H1 (cell line): ENCODE measurements around the gene TEX47. TPM values are rescaled to one million over a fixed set of nuclear protein-coding genes. Genes with fewer than 3 reads are reported as not detected.

Source experiments
- CTCF ChIA-PET: fragments of 300-600 bp; sonication (Branson Sonifier 250); formaldehyde crosslinking; loops from one replicate; lab custom pipeline; 2021; ENCODE audit not compliant: partially characterized antibody; lab: Charles Lee
- POLR2A ChIA-PET: fragments of 300-600 bp; sonication (Branson Sonifier 250); formaldehyde crosslinking; loops from one replicate; lab custom pipeline; 2021; ENCODE audit warnings: inconsistent platforms; ENCODE audit not compliant: partially characterized antibody; lab: Charles Lee
- DNase-seq, 2 experiments: peaks; one replicate each; pipeline versions ENCODE4 v3.0.0 to v3.0.0-alpha.2; 2010 to 2022; ENCODE audit warnings: low spot score in 2 of 2, low read depth in 1 of 2, mixed read lengths in 1 of 2
- FAIRE-seq: peaks from 2 replicates; lab custom pipeline; 2011; peaks lifted over from hg19 to GRCh38; lab: Jason Lieb, UNC
- H2AFZ ChIP-seq: 2 replicates; pipeline ENCODE4 v1.8.1; 2012; ENCODE audit warnings: low read length, inconsistent platforms
- H2AK5ac ChIP-seq: 2 replicates; pipeline ENCODE4 v1.6.1; 2013; ENCODE audit warnings: low read depth, low read length
- H2BK120ac ChIP-seq: replicated peaks from 2 replicates; pipeline ENCODE3; 2013; ENCODE audit warnings: low read depth, low read length, inconsistent platforms
- H2BK12ac ChIP-seq: 2 replicates; pipeline ENCODE4 v1.6.1; 2013; ENCODE audit warnings: low read depth, low read length
- H2BK15ac ChIP-seq: 2 replicates; pipeline ENCODE4 v1.6.1; 2013; ENCODE audit warnings: low read length
- H2BK20ac ChIP-seq: 2 replicates; pipeline ENCODE4 v1.6.1; 2013; ENCODE audit warnings: low read length
- H2BK5ac ChIP-seq: 2 replicates; pipeline ENCODE4 v1.6.1; 2013; ENCODE audit warnings: low read depth, low read length
- H3K14ac ChIP-seq: 2 replicates; pipeline ENCODE4 v1.6.1; 2013; ENCODE audit warnings: inconsistent platforms; ENCODE audit not compliant: insufficient read length
- H3K18ac ChIP-seq: 2 replicates; pipeline ENCODE4 v1.6.1; 2013; ENCODE audit warnings: low read length; ENCODE audit errors: extremely low read depth
- H3K23ac ChIP-seq: 2 replicates; pipeline ENCODE4 v1.6.1; 2013; ENCODE audit warnings: inconsistent platforms; ENCODE audit not compliant: insufficient read length
- H3K23me2 ChIP-seq: 2 replicates; pipeline ENCODE4 v1.6.1; 2013; ENCODE audit warnings: low read depth, low read length
- H3K27ac ChIP-seq: 2 replicates; pipeline ENCODE4 v1.6.1; 2011; ENCODE audit warnings: low read depth, low read length, inconsistent platforms
- H3K27me3 ChIP-seq, 4 experiments: replicated peaks in 1 of 4; 1 replicate in 1 of 4; 2 replicates in 3 of 4; pipeline versions ENCODE4 v1.6.1 to v1.8.1; 2011 to 2013; ENCODE audit warnings: low read length in 3 of 4, mild to moderate bottlenecking in 3 of 4, inconsistent platforms in 2 of 4, mixed read lengths in 2 of 4, moderate library complexity in 1 of 4; ENCODE audit not compliant: control insufficient read depth in 3 of 4, insufficient read depth in 3 of 4; ENCODE audit errors: extremely low read depth in 1 of 4
- H3K36me3 ChIP-seq, 4 experiments: 2 replicates each; pipeline versions ENCODE4 v1.6.1 to v1.8.1; 2011 to 2013; ENCODE audit warnings: mild to moderate bottlenecking in 4 of 4, low read length in 3 of 4, moderate library complexity in 2 of 4, control low read depth in 1 of 4, inconsistent platforms in 1 of 4; ENCODE audit not compliant: insufficient read depth in 4 of 4, control insufficient read depth in 2 of 4
- H3K4ac ChIP-seq: replicated peaks from 2 replicates; pipeline ENCODE3; 2013; ENCODE audit warnings: low read length, low read depth, mixed read lengths, inconsistent platforms; ENCODE audit not compliant: insufficient read length
- H3K4me1 ChIP-seq, 4 experiments: replicated peaks in 1 of 4; 1 replicate in 1 of 4; 2 replicates in 3 of 4; pipeline versions ENCODE4 v1.6.1 to v1.8.1; 2011 to 2013; ENCODE audit warnings: low read length in 3 of 4, inconsistent platforms in 2 of 4, mixed read lengths in 1 of 4; ENCODE audit not compliant: insufficient read depth in 4 of 4, control insufficient read depth in 3 of 4
- H3K4me2 ChIP-seq, 2 experiments: 2 replicates each; pipeline versions ENCODE4 v1.6.1 to v1.8.1; 2011 to 2013; ENCODE audit warnings: low read depth in 2 of 2, low read length in 2 of 2, control low read depth in 1 of 2, inconsistent platforms in 1 of 2, mild to moderate bottlenecking in 1 of 2; ENCODE audit not compliant: insufficient read depth in 1 of 2
- H3K4me3 ChIP-seq, 4 experiments: fragments of 200-600, 300-600 bp in 1 of 4; sonication (generic), shearing (Covaris generic), sonication (Bioruptor Twin) in 1 of 4; 2 replicates each; pipeline versions ENCODE4 v1.5.1 to v1.8.1; 2011 to 2016; ENCODE audit warnings: low read length in 4 of 4, low read depth in 3 of 4, control low read depth in 2 of 4, inconsistent platforms in 2 of 4, mild to moderate bottlenecking in 2 of 4, mixed read lengths in 1 of 4, moderate library complexity in 1 of 4; ENCODE audit not compliant: insufficient read depth in 2 of 4; ENCODE audit errors: extremely low read depth in 1 of 4
- H3K56ac ChIP-seq: replicated peaks from 2 replicates; pipeline ENCODE3; 2013; ENCODE audit warnings: low read depth, mild to moderate bottlenecking, mixed read lengths, low read length, inconsistent platforms; ENCODE audit not compliant: insufficient read length
- H3K79me1 ChIP-seq: 2 replicates; pipeline ENCODE4 v1.6.1; 2013; ENCODE audit warnings: low read depth, low read length, control low read depth
- H3K79me2 ChIP-seq, 2 experiments: 2 replicates each; pipeline versions ENCODE4 v1.6.1 to v1.8.1; 2012 to 2013; ENCODE audit warnings: low read length in 2 of 2, mild to moderate bottlenecking in 2 of 2, inconsistent platforms in 1 of 2; ENCODE audit not compliant: insufficient read depth in 2 of 2, control insufficient read depth in 1 of 2
- H3K9ac ChIP-seq, 4 experiments: replicated peaks in 1 of 4; 1 replicate in 1 of 4; 2 replicates in 3 of 4; pipeline versions ENCODE4 v1.6.1 to v1.8.1; 2011 to 2013; ENCODE audit warnings: low read depth in 3 of 4, low read length in 3 of 4, control low read depth in 2 of 4, mild to moderate bottlenecking in 2 of 4, moderate library complexity in 2 of 4, inconsistent platforms in 1 of 4; ENCODE audit errors: extremely low read depth in 1 of 4
- H3K9me3 ChIP-seq, 2 experiments: 2 replicates each; pipeline versions ENCODE4 v1.6.1 to v1.8.1; 2012 to 2013; ENCODE audit warnings: mild to moderate bottlenecking in 2 of 2, moderate library complexity in 2 of 2, control low read depth in 1 of 2, inconsistent platforms in 1 of 2, low read depth in 1 of 2, low read length in 1 of 2, mixed read lengths in 1 of 2; ENCODE audit not compliant: insufficient read depth in 2 of 2
- H4K20me1 ChIP-seq, 2 experiments: replicated peaks in 1 of 2; 2 replicates each; pipeline versions ENCODE3 to v1.8.1; 2011 to 2013; ENCODE audit warnings: inconsistent platforms in 2 of 2, low read length in 2 of 2, mild to moderate bottlenecking in 1 of 2; ENCODE audit not compliant: insufficient read depth in 2 of 2, control insufficient read depth in 1 of 2
- H4K5ac ChIP-seq: 2 replicates; pipeline ENCODE4 v1.6.1; 2013; ENCODE audit warnings: low read length, low read depth, mixed read lengths, inconsistent platforms; ENCODE audit not compliant: insufficient read length
- H4K8ac ChIP-seq: 2 replicates; pipeline ENCODE4 v1.8.0; 2013; ENCODE audit warnings: mild to moderate bottlenecking, moderate library complexity, low read length, inconsistent platforms; ENCODE audit not compliant: insufficient read depth; ENCODE audit errors: extremely low read depth
- H4K91ac ChIP-seq: replicated peaks from 2 replicates; pipeline ENCODE3; 2013; ENCODE audit warnings: low read length, mixed read lengths, inconsistent platforms; ENCODE audit not compliant: insufficient read length
- CBX8 ChIP-seq: fragments of 300-800, 300-1000 bp; sonication (generic); IDR thresholded peaks from 2 replicates; pipeline ENCODE4 v1.7.1; 2016; ENCODE audit warnings: low read depth, low read length, borderline replicate concordance
- CHD1 ChIP-seq: IDR thresholded peaks from 2 replicates; pipeline ENCODE4 v1.6.1; 2012; ENCODE audit warnings: low read depth, low read length, improper control_type of control experiment
- EP300 ChIP-seq, 2 experiments: IDR thresholded peaks; 1 replicate in 1 of 2; 2 replicates in 1 of 2; pipeline ENCODE4 v1.6.1; 2011 to 2012; ENCODE audit warnings: low read depth in 2 of 2, low read length in 2 of 2, mild to moderate bottlenecking in 2 of 2, borderline replicate concordance in 1 of 2, inconsistent platforms in 1 of 2, moderate library complexity in 1 of 2
- KDM4A ChIP-seq: IDR thresholded peaks from one replicate; pipeline ENCODE4 v1.7.1; 2012; ENCODE audit warnings: low read depth, mild to moderate bottlenecking, moderate library complexity, low read length, inconsistent platforms; ENCODE audit not compliant: severe bottlenecking
- KDM5A ChIP-seq: fragments of 200-600 bp; IDR thresholded peaks from 2 replicates; pipeline ENCODE4 v1.7.1; 2012; ENCODE audit warnings: mild to moderate bottlenecking, low read length, inconsistent platforms, mixed read lengths
- PHF8 ChIP-seq: fragments of 200-600 bp; sonication (generic); conservative IDR thresholded peaks from 2 replicates; pipeline ENCODE4 v1.7.1; 2012; ENCODE audit warnings: low read depth, mild to moderate bottlenecking, inconsistent platforms, low read length, moderate library complexity
- POLR2A ChIP-seq, 2 experiments: IDR thresholded peaks; 1 replicate in 1 of 2; 2 replicates in 1 of 2; pipeline ENCODE4 v1.6.1; 2011; ENCODE audit warnings: low read depth in 2 of 2, low read length in 2 of 2, mild to moderate bottlenecking in 2 of 2; ENCODE audit errors: control extremely low read depth in 1 of 2
- TAF1 ChIP-seq: IDR thresholded peaks from 2 replicates; pipeline ENCODE4 v1.6.1; 2011; ENCODE audit warnings: mild to moderate bottlenecking, low read depth, low read length
- TAF7 ChIP-seq: optimal IDR thresholded peaks from 2 replicates; pipeline ENCODE3; 2011; ENCODE audit warnings: low read depth, mild to moderate bottlenecking, inconsistent platforms, low read length, moderate library complexity, borderline replicate concordance
- WGBS, 2 experiments: shearing (Covaris generic) in 1 of 2; methylation state at CpG; one replicate each; pipeline versions ENCODE4 v1.1.6 to v1.1.7; 2013 to 2015; ENCODE audit warnings: low lambda C conversion rate in 2 of 2, mixed read lengths in 2 of 2, inconsistent platforms in 1 of 2, low coverage in 1 of 2, missing lambda C conversion rate in 1 of 2; ENCODE audit not compliant: insufficient replicate concordance in 2 of 2, insufficient coverage in 1 of 2, insufficient read length in 1 of 2; ENCODE audit errors: extremely low coverage in 1 of 2, missing lambda C conversion rate in 1 of 2; 5-methylcytosine and 5-hydroxymethylcytosine counted together
- polyA plus RNA-seq, 7 experiments: library from polyadenylated mRNA; depleted of rRNA in 3 of 7; stranded (reverse) in 5 of 7; unstranded in 2 of 7; fragments of >200 nt in 5 of 7; fragments of 200-250 nt in 2 of 7; gene quantifications; 1 replicate in 5 of 7; 2 replicates in 1 of 7; 4 replicates in 1 of 7; pipeline versions ENCODE4 v1.2.1 to v1.2.3, GENCODE V29; 2011 to 2013; ENCODE audit warnings: missing spikeins in 2 of 7, mixed read lengths in 2 of 7
- total RNA-seq: library from RNA; stranded (reverse); fragmentation: NEBNext Ultra II Directional; extraction: Animal tissue kit (Norgen Biotek cat#: 25700); gene quantifications from 2 replicates; pipeline ENCODE4 v1.2.1, GENCODE V29; 2021
- TF ChIP-seq, protein P1 (sequence below): IDR thresholded peaks from 2 replicates; pipeline ENCODE4 v1.6.1; 2012; ENCODE audit warnings: inconsistent platforms
- TF ChIP-seq, protein P2 (sequence below), 3 experiments: IDR thresholded peaks; 1 replicate in 2 of 3; 2 replicates in 1 of 3; pipeline versions ENCODE4 v1.5.1 to v1.6.1; 2011; ENCODE audit warnings: low read length in 3 of 3, mild to moderate bottlenecking in 3 of 3, inconsistent platforms in 2 of 3, low read depth in 1 of 3, moderate library complexity in 1 of 3; ENCODE audit not compliant: insufficient read depth in 1 of 3; ENCODE audit errors: control extremely low read depth in 1 of 3

TEX47 gene
- total and polyA plus RNA-seq, 2 of the 8 experiments (the other 6 are each of a cell fraction or from before 2014, with no cell fraction given), result not detected

DNA sequence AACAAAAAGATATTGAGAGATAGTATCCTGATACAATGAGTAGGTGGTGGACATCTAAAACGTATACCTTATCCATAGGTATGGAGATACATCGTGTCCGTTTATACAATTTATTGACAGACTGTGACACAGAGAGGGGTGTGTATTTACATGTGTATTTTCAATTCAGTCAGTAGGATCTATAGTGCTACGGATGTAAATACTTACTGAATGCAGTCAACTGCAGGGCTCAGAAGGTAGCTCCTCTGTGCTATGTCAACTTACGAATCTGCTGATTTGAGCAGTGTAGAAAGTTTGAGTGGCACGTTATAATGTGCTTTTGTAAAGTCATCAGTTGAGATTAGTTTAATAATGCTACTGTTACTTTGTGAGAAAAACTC, 35.4 kb downstream of the TEX47 start:
- Histone ChIP-seq H4K8ac (no peak overlapping the region), H2BK15ac (no peak overlapping the region), H3K14ac (no peak overlapping the region), H2BK120ac (no peak overlapping the region), H4K20me1 (no peaks in the 10 kb centered on the region), H2BK12ac (no peak overlapping the region), H3K56ac (no peak overlapping the region), H3K9me3 (no peaks in the 10 kb centered on the region), H2AK5ac (no peak overlapping the region), H3K23ac (no peak overlapping the region), H3K79me2 (no peaks in the 10 kb centered on the region), H4K91ac (no peak overlapping the region), H3K4me1 (peaks cover 0 to 5% (median under 1%) of the 10 kb centered on the region in 4 experiments; a peak in 1 of 7 replicates), H3K18ac (no peak overlapping the region), H2AFZ (no peak overlapping the region), H3K4me2 (peak overlapping the region; percentile 92 to 93), H3K79me1 (no peaks in the 10 kb centered on the region), H4K5ac (no peak overlapping the region), H3K4me3 (peak overlapping the region in 3 of 4 experiments; percentile 36 to 63 (median 43); a peak in 6 of 8 replicates), H3K27ac (no peak overlapping the region), H3K23me2 (peaks cover 12% of the 10 kb centered on the region; the same call in 1 of the 2 replicates), H2BK5ac (no peak overlapping the region), H3K4ac (no peak overlapping the region), H3K27me3 (peaks cover 6 to 31% (median 17%) of the 10 kb centered on the region in 4 experiments), H2BK20ac (no peak overlapping the region), H3K36me3 (no peaks in the 10 kb centered on the region), H3K9ac (no peak overlapping the region)
- POLR2A ChIA-PET, result no interaction called here
- CTCF ChIA-PET, result interaction anchor here (2.1 kb wide), 1 partner anchor 213 kb away, joined by 10 read pairs; no protein-coding TSS in a partner anchor
- no peak for DNase-seq
- WGBS, 2 experiments, result 53% methylated on average over 6 of the region's 6 CpGs; no CpG with 5 or more reads in 1 of the 2 experiments
- no peak for FAIRE-seq
- TF ChIP-seq PHF8 (no peak), CHD1 (no peak), EP300 (IDR thresholded peaks at IDR 0.05; ENCODE audit: borderline replicate concordance in 1 of 2, low read depth in 2 of 2, low read length in 2 of 2) (no peak), CBX8 (no peak), KDM5A (no peak), TAF7 (no peak), KDM4A (no peak), TAF1 (no peak), POLR2A (IDR thresholded peaks at IDR 0.05; ENCODE audit: control extremely low read depth in 1 of 2, low read depth in 2 of 2, low read length in 2 of 2) (no peak)
- TF ChIP-seq, protein P1, sequence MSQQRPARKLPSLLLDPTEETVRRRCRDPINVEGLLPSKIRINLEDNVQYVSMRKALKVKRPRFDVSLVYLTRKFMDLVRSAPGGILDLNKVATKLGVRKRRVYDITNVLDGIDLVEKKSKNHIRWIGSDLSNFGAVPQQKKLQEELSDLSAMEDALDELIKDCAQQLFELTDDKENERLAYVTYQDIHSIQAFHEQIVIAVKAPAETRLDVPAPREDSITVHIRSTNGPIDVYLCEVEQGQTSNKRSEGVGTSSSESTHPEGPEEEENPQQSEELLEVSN, result no peak
- TF ChIP-seq, protein P2, sequence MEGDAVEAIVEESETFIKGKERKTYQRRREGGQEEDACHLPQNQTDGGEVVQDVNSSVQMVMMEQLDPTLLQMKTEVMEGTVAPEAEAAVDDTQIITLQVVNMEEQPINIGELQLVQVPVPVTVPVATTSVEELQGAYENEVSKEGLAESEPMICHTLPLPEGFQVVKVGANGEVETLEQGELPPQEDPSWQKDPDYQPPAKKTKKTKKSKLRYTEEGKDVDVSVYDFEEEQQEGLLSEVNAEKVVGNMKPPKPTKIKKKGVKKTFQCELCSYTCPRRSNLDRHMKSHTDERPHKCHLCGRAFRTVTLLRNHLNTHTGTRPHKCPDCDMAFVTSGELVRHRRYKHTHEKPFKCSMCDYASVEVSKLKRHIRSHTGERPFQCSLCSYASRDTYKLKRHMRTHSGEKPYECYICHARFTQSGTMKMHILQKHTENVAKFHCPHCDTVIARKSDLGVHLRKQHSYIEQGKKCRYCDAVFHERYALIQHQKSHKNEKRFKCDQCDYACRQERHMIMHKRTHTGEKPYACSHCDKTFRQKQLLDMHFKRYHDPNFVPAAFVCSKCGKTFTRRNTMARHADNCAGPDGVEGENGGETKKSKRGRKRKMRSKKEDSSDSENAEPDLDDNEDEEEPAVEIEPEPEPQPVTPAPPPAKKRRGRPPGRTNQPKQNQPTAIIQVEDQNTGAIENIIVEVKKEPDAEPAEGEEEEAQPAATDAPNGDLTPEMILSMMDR (IDR thresholded peaks at IDR 0.05; ENCODE audit: control extremely low read depth in 1 of 3, insufficient read depth in 1 of 3, low read depth in 1 of 3, low read length in 3 of 3), result no peak
